Fibroblast of lung (primary cell): ENCODE measurements around the gene REPS1. TPM values are rescaled to one million over a fixed set of nuclear protein-coding genes. Genes with fewer than 3 reads are reported as not detected.

Source experiments
- DNase-seq, 2 donors: peaks; one replicate each; pipeline versions ENCODE4 v3.0.0 to v3.0.0-alpha.2; 2010; ENCODE audit warnings: low read depth in 2 of 2
- H2AFZ ChIP-seq: 2 replicates; pipeline ENCODE4 v1.5.1; 2012; ENCODE audit warnings: low read length, control low read depth, inconsistent platforms
- H3K27ac ChIP-seq: 2 replicates; pipeline ENCODE4 v1.5.1; 2011; ENCODE audit warnings: low read length, control low read depth; ENCODE audit not compliant: insufficient read depth
- H3K27me3 ChIP-seq: 2 replicates; pipeline ENCODE4 v1.5.1; 2011; ENCODE audit warnings: mild to moderate bottlenecking, low read length; ENCODE audit not compliant: control insufficient read depth, insufficient read depth
- H3K36me3 ChIP-seq: 2 replicates; pipeline ENCODE4 v1.5.1; 2011; ENCODE audit warnings: low read length; ENCODE audit not compliant: control insufficient read depth, insufficient read depth
- H3K4me1 ChIP-seq: 2 replicates; pipeline ENCODE4 v1.5.1; 2011; ENCODE audit warnings: low read length; ENCODE audit not compliant: control insufficient read depth, insufficient read depth; ENCODE audit errors: extremely low read depth
- H3K4me2 ChIP-seq: 2 replicates; pipeline ENCODE4 v1.5.1; 2011; ENCODE audit warnings: low read length, control low read depth; ENCODE audit not compliant: insufficient read depth; ENCODE audit errors: extremely low read depth
- H3K4me3 ChIP-seq, 4 experiments: fragments of 200-600 bp in 1 of 4; sonication (generic) in 1 of 4; replicated peaks in 1 of 4; 2 replicates each; pipeline ENCODE4 v1.5.1; 2011 to 2016; ENCODE audit warnings: low read length in 4 of 4, low read depth in 3 of 4, mild to moderate bottlenecking in 3 of 4, control low read depth in 2 of 4, inconsistent platforms in 1 of 4, mixed read lengths in 1 of 4; ENCODE audit not compliant: insufficient read depth in 1 of 4; ENCODE audit errors: control extremely low read depth in 1 of 4
- H3K79me2 ChIP-seq: 2 replicates; pipeline ENCODE4 v1.5.1; 2012; ENCODE audit warnings: mild to moderate bottlenecking, low read length, inconsistent platforms; ENCODE audit not compliant: control insufficient read depth, insufficient read depth
- H3K9ac ChIP-seq: 2 replicates; pipeline ENCODE4 v1.5.1; 2011; ENCODE audit warnings: mild to moderate bottlenecking, low read length, control low read depth; ENCODE audit not compliant: insufficient read depth
- H3K9me3 ChIP-seq: 2 replicates; pipeline ENCODE4 v1.5.1; 2012; ENCODE audit warnings: low read depth, low read length; ENCODE audit not compliant: control insufficient read depth, insufficient read depth
- H4K20me1 ChIP-seq: 2 replicates; pipeline ENCODE4 v1.5.1; 2011; ENCODE audit warnings: low read length; ENCODE audit not compliant: control insufficient read depth, insufficient read depth; ENCODE audit errors: extremely low read depth
- EZH2 ChIP-seq: IDR thresholded peaks from 2 replicates; pipeline ENCODE4 v1.5.1; 2012; ENCODE audit warnings: low read length, control low read depth, mild to moderate bottlenecking; ENCODE audit errors: missing control alignments
- polyA plus RNA-seq, 2 donors: library from polyadenylated mRNA; depleted of rRNA in 1 of 2; stranded (reverse) in 1 of 2; unstranded in 1 of 2; fragments of >200 nt; gene quantifications; 2 replicates each; pipeline ENCODE4 v1.2.1, GENCODE V29; 2011 to 2012; ENCODE audit warnings: missing spikeins in 1 of 2
- total RNA-seq: library from RNA; depleted of rRNA; stranded (reverse); fragments of >200 nt; gene quantifications from 2 replicates; pipeline ENCODE4 v1.2.1, GENCODE V29; 2014
- TF ChIP-seq, protein P1 (sequence below), 2 donors: IDR thresholded peaks in 1 of 2; conservative IDR thresholded peaks in 1 of 2; 1 replicate in 1 of 2; 2 replicates in 1 of 2; pipeline ENCODE4 v1.5.1; 2011 to 2012; ENCODE audit warnings: low read length in 2 of 2, control low read depth in 1 of 2, inconsistent platforms in 1 of 2, low read depth in 1 of 2, mild to moderate bottlenecking in 1 of 2

REPS1 gene
- total and polyA plus RNA-seq, 2 donors (not counting 1 experiment from before 2014, with no cell fraction given) = 27.8 to 28.2 TPM

DNA sequence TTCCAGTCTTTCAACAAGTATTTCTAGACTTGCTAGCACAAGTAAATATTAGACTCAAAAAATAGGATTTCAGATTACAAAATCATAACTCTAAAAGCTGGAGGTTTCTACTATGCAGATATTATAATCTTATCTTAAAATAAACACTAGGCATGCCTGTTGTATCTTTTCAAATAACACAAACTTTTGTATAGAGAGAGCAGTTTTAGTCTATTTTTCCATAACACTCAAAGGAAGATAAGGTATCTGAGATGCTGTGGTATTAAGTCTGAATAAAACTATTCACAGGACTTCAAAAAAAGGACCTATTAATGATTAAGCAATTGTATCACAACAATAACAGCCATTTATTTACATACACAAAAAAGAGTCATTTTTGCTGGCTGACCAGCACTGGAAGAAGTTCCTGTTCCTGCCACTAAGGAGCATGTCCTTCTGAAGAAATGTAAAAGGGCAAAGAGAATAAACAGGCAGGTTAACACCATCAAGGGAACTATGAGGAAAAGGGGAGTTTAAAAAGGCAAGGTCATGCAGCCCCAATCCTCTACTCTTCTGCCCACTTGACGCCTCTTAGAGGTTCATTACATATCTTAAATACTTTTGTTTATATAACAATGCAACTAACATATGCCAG, 39.4 kb downstream of the REPS1 start:
- TF ChIP-seq, protein P1, sequence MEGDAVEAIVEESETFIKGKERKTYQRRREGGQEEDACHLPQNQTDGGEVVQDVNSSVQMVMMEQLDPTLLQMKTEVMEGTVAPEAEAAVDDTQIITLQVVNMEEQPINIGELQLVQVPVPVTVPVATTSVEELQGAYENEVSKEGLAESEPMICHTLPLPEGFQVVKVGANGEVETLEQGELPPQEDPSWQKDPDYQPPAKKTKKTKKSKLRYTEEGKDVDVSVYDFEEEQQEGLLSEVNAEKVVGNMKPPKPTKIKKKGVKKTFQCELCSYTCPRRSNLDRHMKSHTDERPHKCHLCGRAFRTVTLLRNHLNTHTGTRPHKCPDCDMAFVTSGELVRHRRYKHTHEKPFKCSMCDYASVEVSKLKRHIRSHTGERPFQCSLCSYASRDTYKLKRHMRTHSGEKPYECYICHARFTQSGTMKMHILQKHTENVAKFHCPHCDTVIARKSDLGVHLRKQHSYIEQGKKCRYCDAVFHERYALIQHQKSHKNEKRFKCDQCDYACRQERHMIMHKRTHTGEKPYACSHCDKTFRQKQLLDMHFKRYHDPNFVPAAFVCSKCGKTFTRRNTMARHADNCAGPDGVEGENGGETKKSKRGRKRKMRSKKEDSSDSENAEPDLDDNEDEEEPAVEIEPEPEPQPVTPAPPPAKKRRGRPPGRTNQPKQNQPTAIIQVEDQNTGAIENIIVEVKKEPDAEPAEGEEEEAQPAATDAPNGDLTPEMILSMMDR (conservative IDR thresholded peaks at IDR 0.05 in 1 of 2, IDR thresholded peaks at IDR 0.05 in 1 of 2; ENCODE audit: low read depth in 1 of 2, low read length in 2 of 2) = peak in 1 of 2 donors; percentile 6
- TF ChIP-seq EZH2 = no peak
- Histone ChIP-seq H3K9ac (no peak overlapping the region), H3K9me3 (no peaks in the 10 kb centered on the region), H4K20me1 (no peaks in the 10 kb centered on the region), H3K36me3 (peaks cover 2% of the 10 kb centered on the region), H3K27ac (no peak overlapping the region), H3K4me1 (peaks cover 2% of the 10 kb centered on the region), H2AFZ (no peak overlapping the region), H3K79me2 (peaks cover 3% of the 10 kb centered on the region), H3K4me3 (no peak overlapping the region), H3K27me3 (no peaks in the 10 kb centered on the region), H3K4me2 (no peak overlapping the region)
- no peak for DNase-seq

DNA sequence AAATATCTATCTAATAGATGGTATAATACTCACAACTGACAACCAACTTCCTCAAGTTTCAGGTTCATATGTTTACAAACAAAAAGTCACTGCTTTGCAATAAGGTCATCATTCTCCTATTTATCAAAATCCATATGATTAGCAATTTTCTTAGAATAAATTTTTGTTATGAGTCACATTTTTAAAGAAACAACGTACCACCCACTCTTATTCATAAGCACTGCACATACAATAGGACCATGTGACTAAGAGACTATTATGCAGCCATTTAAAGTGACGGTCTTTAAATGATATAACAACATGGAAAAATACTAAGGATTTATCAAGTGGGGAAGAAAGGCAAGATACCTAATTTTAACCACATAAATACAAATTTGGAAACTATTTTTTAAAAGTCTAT, 40.0 kb downstream of the REPS1 start:
- no peaks in the 10 kb centered on the region for H3K27me3 ChIP-seq
- H2AFZ ChIP-seq = no peak overlapping the region
- H3K79me2 ChIP-seq = peaks cover 1% of the 10 kb centered on the region
- no peaks in the 10 kb centered on the region for H4K20me1 ChIP-seq
- H3K4me1 ChIP-seq = peaks cover 2% of the 10 kb centered on the region
- no peak overlapping the region for H3K4me2 ChIP-seq
- no peak overlapping the region for H3K4me3 ChIP-seq
- no peak for TF ChIP-seq EZH2
- TF ChIP-seq, protein P1 (conservative IDR thresholded peaks at IDR 0.05 in 1 of 2, IDR thresholded peaks at IDR 0.05 in 1 of 2; ENCODE audit: low read depth in 1 of 2, low read length in 2 of 2) = no peak
- no peaks in the 10 kb centered on the region for H3K9me3 ChIP-seq
- H3K36me3 ChIP-seq = peaks cover 2% of the 10 kb centered on the region
- DNase-seq = no peak
- H3K27ac ChIP-seq = no peak overlapping the region
- H3K9ac ChIP-seq = no peak overlapping the region

DNA sequence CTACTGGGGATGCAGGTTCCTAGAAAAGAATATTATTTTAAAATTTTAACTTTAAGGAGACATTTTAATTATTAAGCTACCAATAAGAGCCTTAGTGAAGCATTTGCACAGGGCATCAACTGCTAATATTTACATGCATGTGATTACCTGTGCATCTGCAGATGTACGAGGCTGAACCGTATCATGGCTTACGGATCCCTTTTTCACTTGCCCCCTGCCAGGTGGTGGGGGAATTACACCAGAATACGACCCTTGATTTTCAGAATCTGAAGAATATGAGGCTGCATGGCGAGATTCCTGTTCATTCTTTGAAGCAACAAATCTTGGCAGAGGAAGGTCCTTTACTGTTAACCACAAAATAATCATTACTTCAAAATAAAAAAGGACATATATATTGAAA, 42.7 kb downstream of the REPS1 start:
- H3K4me3 ChIP-seq = no peak overlapping the region
- peaks cover 2% of the 10 kb centered on the region for H3K4me1 ChIP-seq
- H2AFZ ChIP-seq = no peak overlapping the region
- H3K27me3 ChIP-seq = no peaks in the 10 kb centered on the region
- no peak overlapping the region for H3K9ac ChIP-seq
- peaks cover 2% of the 10 kb centered on the region for H3K36me3 ChIP-seq
- H4K20me1 ChIP-seq = no peaks in the 10 kb centered on the region
- DNase-seq = no peak
- no peak overlapping the region for H3K4me2 ChIP-seq
- no peaks in the 10 kb centered on the region for H3K79me2 ChIP-seq
- H3K27ac ChIP-seq = no peak overlapping the region
- H3K9me3 ChIP-seq = no peaks in the 10 kb centered on the region
- no peak for TF ChIP-seq EZH2
- TF ChIP-seq, protein P1 (conservative IDR thresholded peaks at IDR 0.05 in 1 of 2, IDR thresholded peaks at IDR 0.05 in 1 of 2; ENCODE audit: low read depth in 1 of 2, low read length in 2 of 2) = peak in 1 of 2 donors; percentile 20
